Caco-2 (cell line): ENCODE results near the gene EIF1. TPM values are rescaled to one million over a fixed set of nuclear protein-coding genes. Genes with fewer than 3 reads are reported as not detected.

ENCODE experiments used
- Bru-seq: library from RNA; stranded (reverse); fragments of 400-500 nt; gene quantifications from one replicate; lab custom pipeline; 2021; lab: Mats Ljungman, UMichigan
- BruChase-seq, 2 experiments: library from RNA; stranded (reverse); fragments of 400-500 nt; gene quantifications; one replicate each; lab custom pipeline; 2021; lab: Mats Ljungman, UMichigan
- BruUV-seq: library from RNA; stranded (reverse); fragments of 400-500 nt; replicated peaks from 2 replicates; lab custom pipeline; 2021; lab: Mats Ljungman, UMichigan
- CTCF ChIA-PET: fragments of 300-600 bp; sonication (Branson Sonifier 250); formaldehyde crosslinking; loops from one replicate; lab custom pipeline; 2022; ENCODE audit warnings: antibody characterized with exemption; lab: Charles Lee
- POLR2A ChIA-PET: fragments of 300-600 bp; sonication (Branson Sonifier 250); formaldehyde crosslinking; loops from one replicate; lab custom pipeline; 2022; ENCODE audit warnings: antibody characterized with exemption; lab: Charles Lee
- DNase-seq, 2 experiments: peaks; one replicate each; pipeline versions ENCODE4 v3.0.0 to v3.0.0-alpha.2; 2020 to 2022
- H3K27me3 ChIP-seq: replicated peaks from 2 replicates; pipeline ENCODE4 v1.6.0; 2011; ENCODE audit warnings: low read length; ENCODE audit not compliant: control insufficient read depth, insufficient read depth
- H3K36me3 ChIP-seq: 2 replicates; pipeline ENCODE4 v1.5.1; 2011; ENCODE audit warnings: low read length; ENCODE audit not compliant: control insufficient read depth, insufficient read depth
- H3K4me1 ChIP-seq: fragments of 250-450 bp; sonication (Bioruptor Pico); 2 replicates; pipeline ENCODE4 v1.5.1; 2020; ENCODE audit warnings: mild to moderate bottlenecking
- H3K4me3 ChIP-seq: 2 replicates; pipeline ENCODE4 v1.5.1; 2011; ENCODE audit warnings: low read depth, mild to moderate bottlenecking, control low read depth, low read length
- H3K9me3 ChIP-seq: fragments of 250-450 bp; sonication (Bioruptor Pico); 2 replicates; pipeline ENCODE4 v1.5.1; 2020; ENCODE audit warnings: mild to moderate bottlenecking, moderate library complexity
- H3K27ac Mint-ChIP-seq: one replicate; pipeline ENCODE4 v1.8.0; 2022; ENCODE audit warnings: mixed read lengths; ENCODE audit not compliant: unreplicated experiment
- H3K27me3 Mint-ChIP-seq: one replicate; pipeline ENCODE4 v1.8.0; 2022; ENCODE audit warnings: mixed read lengths; ENCODE audit not compliant: insufficient read depth, unreplicated experiment
- H3K36me3 Mint-ChIP-seq: one replicate; pipeline ENCODE4 v1.8.0; 2022; ENCODE audit warnings: mild to moderate bottlenecking, mixed read lengths; ENCODE audit not compliant: insufficient read depth, unreplicated experiment
- H3K4me1 Mint-ChIP-seq: one replicate; pipeline ENCODE4 v1.8.0; 2022; ENCODE audit warnings: low read depth, mixed read lengths; ENCODE audit not compliant: unreplicated experiment
- H3K4me3 Mint-ChIP-seq: one replicate; pipeline ENCODE4 v1.8.0; 2022; ENCODE audit warnings: mild to moderate bottlenecking, moderate library complexity, mixed read lengths; ENCODE audit not compliant: unreplicated experiment
- H3K9me3 Mint-ChIP-seq: one replicate; pipeline ENCODE4 v1.8.0; 2022; ENCODE audit warnings: mixed read lengths; ENCODE audit not compliant: unreplicated experiment
- intact Hi-C: fragments of 100-400 bp; cut with micrococcal nuclease; formaldehyde crosslinking; loops from one replicate; pipeline ENCODE4 v1.10.0; 2022; ENCODE audit not compliant: unreplicated experiment
- long read RNA-seq: library from polyadenylated mRNA; stranded (forward); transcript quantifications from one replicate; pipeline ENCODE4 v2.0.0, GENCODE V29; 2022
- total RNA-seq: library from RNA; stranded (reverse); gene quantifications from 2 replicates; pipeline ENCODE4 v1.2.3, GENCODE V29; 2022
- TF ChIP-seq, protein P1 (sequence below), 2 experiments: fragments of 200-600 bp in 1 of 2; IDR thresholded peaks; 1 replicate in 1 of 2; 2 replicates in 1 of 2; pipeline versions ENCODE4 v1.5.1 to v1.8.0; 2011 to 2022; ENCODE audit warnings: antibody characterized with exemption in 1 of 2, control low read depth in 1 of 2, inconsistent platforms in 1 of 2, low read depth in 1 of 2, low read length in 1 of 2, mild to moderate bottlenecking in 1 of 2, moderate library complexity in 1 of 2; ENCODE audit not compliant: insufficient read depth in 1 of 2, severe bottlenecking in 1 of 2, unreplicated experiment in 1 of 2

EIF1 gene
- total RNA-seq (759 and 783 TPM in 2 replicates), Bru-seq, nascent RNA (percentile 100 among the genes with signal in this experiment), BruChase-seq, experiment 1, labeled RNA remaining after a 2-hour chase (percentile 100 among the genes with signal in this experiment), BruChase-seq, experiment 2, labeled RNA remaining after a 6-hour chase (percentile 100 among the genes with signal in this experiment)
- long read RNA-seq, transcript EIF1-203 (4 exons, 2,330 nt): major isoform, 480 of 537 reads
- long read RNA-seq, transcript EIF1-202 (2 exons, 2,170 nt): minor isoform, 9 of 537 reads
- long read RNA-seq, partial matches to known transcripts: 22 of 537 reads
- long read RNA-seq, other reads (novel, unspliced or antisense): 23 of 537 reads

- ChIA-PET CTCF (interaction anchor here (0.5 to 3.0 kb wide), 20 partner anchors 8 to 1271 kb away, joined by 3 to 34 read pairs (median 4); partner anchors contain the start of genes JUP and TOP2A), POLR2A (interaction anchor here (0.5 to 2.3 kb wide), 55 partner anchors 8 to 1856 kb away, joined by 3 to 38 read pairs (median 4); partner anchors contain the start of genes CNP, FKBP10, HAP1 and JUP)
- H3K9me3 ChIP-seq: no peaks in the 10 kb centered on the region
- no peaks in the 10 kb centered on the region for H3K27me3 ChIP-seq
- peaks cover 18% of the 10 kb centered on the region for H3K36me3 ChIP-seq
- Mint-ChIP-seq H3K9me3 (no peaks in the 10 kb centered on the region), H3K4me1 (peaks cover 14% of the 10 kb centered on the region), H3K36me3 (peaks cover 69% of the 10 kb centered on the region), H3K27ac (peak within 1 kb of the TSS; percentile 97), H3K4me3 (peak within 1 kb of the TSS; percentile 99), H3K27me3 (no peaks in the 10 kb centered on the region)
- intact Hi-C loops: loop anchor here (1.0 kb wide), 1 partner anchor 13 kb away; no protein-coding TSS in a partner anchor
- H3K4me3 ChIP-seq: peak within 1 kb of the TSS; percentile 90
- no TSS peak for BruUV-seq
- DNase-seq: peak; percentile 100
- H3K4me1 ChIP-seq: peaks cover 8% of the 10 kb centered on the region; the same call in 1 of the 2 replicates
- TF ChIP-seq, protein P1, sequence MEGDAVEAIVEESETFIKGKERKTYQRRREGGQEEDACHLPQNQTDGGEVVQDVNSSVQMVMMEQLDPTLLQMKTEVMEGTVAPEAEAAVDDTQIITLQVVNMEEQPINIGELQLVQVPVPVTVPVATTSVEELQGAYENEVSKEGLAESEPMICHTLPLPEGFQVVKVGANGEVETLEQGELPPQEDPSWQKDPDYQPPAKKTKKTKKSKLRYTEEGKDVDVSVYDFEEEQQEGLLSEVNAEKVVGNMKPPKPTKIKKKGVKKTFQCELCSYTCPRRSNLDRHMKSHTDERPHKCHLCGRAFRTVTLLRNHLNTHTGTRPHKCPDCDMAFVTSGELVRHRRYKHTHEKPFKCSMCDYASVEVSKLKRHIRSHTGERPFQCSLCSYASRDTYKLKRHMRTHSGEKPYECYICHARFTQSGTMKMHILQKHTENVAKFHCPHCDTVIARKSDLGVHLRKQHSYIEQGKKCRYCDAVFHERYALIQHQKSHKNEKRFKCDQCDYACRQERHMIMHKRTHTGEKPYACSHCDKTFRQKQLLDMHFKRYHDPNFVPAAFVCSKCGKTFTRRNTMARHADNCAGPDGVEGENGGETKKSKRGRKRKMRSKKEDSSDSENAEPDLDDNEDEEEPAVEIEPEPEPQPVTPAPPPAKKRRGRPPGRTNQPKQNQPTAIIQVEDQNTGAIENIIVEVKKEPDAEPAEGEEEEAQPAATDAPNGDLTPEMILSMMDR (IDR thresholded peaks at IDR 0.05; ENCODE audit: insufficient read depth in 1 of 2, low read depth in 1 of 2, low read length in 1 of 2, severe bottlenecking in 1 of 2, unreplicated experiment in 1 of 2): no peak
Observed at GRCh38 chr17:41688641-41689496, at the start of gene EIF1. TSS of gene EIF1 (plus strand) at chr17:41688885. CDS start at chr17:41689039, 154 bp downstream.

- ChIA-PET POLR2A (no interaction called here), CTCF (interaction anchor here (2.1 kb wide), 1 partner anchor 9 kb away, joined by 7 read pairs; no protein-coding TSS in a partner anchor)
- Histone ChIP-seq H3K4me1 (no peaks in the 10 kb centered on the region), H3K9me3 (no peaks in the 10 kb centered on the region), H3K4me3 (no peak overlapping the region), H3K27me3 (no peaks in the 10 kb centered on the region), H3K36me3 (no peaks in the 10 kb centered on the region)
- no peaks in the 10 kb centered on the region for H3K36me3 Mint-ChIP-seq
- BruUV-seq: no TSS peak
- no peaks in the 10 kb centered on the region for H3K9me3 Mint-ChIP-seq
- TF ChIP-seq, protein P1 (IDR thresholded peaks at IDR 0.05; ENCODE audit: insufficient read depth in 1 of 2, low read depth in 1 of 2, low read length in 1 of 2, severe bottlenecking in 1 of 2, unreplicated experiment in 1 of 2): no peak
- no peaks in the 10 kb centered on the region for H3K4me1 Mint-ChIP-seq
- H3K4me3 Mint-ChIP-seq: no peak overlapping the region
- H3K27ac Mint-ChIP-seq: no peak overlapping the region
- no peak for DNase-seq
- no peaks in the 10 kb centered on the region for H3K27me3 Mint-ChIP-seq
- intact Hi-C loops: no loop called here
Observed at GRCh38 chr17:41638941-41639340, 49.7 kb upstream of the EIF1 start.
